Measurements from ENCODE around the gene TAC3.
"Not testable (repeated sequence)": the region's sequence is repeated elsewhere in the genome, so short reads cannot be mapped to it uniquely, and the experiment has no call there.

DNA sequence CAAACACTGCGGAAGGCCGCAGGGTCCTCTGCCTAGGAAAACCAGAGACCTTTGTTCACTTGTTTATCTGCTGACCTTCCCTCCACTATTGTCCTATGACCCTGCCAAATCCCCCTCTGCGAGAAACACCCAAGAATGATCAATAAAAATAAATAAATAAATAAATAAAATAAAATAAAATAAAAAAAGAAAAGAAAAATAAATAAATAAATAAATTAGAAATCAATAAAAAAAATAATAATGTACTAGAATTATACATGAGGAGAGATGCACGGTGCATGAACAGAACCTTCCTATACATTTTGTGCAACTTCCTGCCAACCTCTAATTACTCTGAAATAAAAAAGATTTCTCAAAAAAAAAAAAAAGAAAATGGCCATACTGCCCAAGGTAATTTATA lies 51.2 kb downstream of the TAC3 start:
- TF ChIP-seq, protein P1, sequence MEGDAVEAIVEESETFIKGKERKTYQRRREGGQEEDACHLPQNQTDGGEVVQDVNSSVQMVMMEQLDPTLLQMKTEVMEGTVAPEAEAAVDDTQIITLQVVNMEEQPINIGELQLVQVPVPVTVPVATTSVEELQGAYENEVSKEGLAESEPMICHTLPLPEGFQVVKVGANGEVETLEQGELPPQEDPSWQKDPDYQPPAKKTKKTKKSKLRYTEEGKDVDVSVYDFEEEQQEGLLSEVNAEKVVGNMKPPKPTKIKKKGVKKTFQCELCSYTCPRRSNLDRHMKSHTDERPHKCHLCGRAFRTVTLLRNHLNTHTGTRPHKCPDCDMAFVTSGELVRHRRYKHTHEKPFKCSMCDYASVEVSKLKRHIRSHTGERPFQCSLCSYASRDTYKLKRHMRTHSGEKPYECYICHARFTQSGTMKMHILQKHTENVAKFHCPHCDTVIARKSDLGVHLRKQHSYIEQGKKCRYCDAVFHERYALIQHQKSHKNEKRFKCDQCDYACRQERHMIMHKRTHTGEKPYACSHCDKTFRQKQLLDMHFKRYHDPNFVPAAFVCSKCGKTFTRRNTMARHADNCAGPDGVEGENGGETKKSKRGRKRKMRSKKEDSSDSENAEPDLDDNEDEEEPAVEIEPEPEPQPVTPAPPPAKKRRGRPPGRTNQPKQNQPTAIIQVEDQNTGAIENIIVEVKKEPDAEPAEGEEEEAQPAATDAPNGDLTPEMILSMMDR (conservative IDR thresholded peaks at IDR 0.05; ENCODE audit: low read depth, low read length): not testable (repeated sequence)
- TF ChIP-seq USF2 (IDR thresholded peaks at IDR 0.05; ENCODE audit: low read depth, low read length): not testable (repeated sequence)
